Sigmoid colon (tissue), 7 donors: Measurements from ENCODE around the gene ZNF223. TPM values are rescaled to one million over a fixed set of nuclear protein-coding genes. Genes with fewer than 3 reads are reported as not detected.

ENCODE experiments used
- DNase-seq: peaks from one replicate; pipeline ENCODE4 v3.0.0-alpha.2; 2019
- H3K27ac ChIP-seq, 4 donors: fragments of 200-600 bp; sonication (generic); one replicate each; pipeline ENCODE4 v1.5.1; 2016 to 2019; ENCODE audit warnings: mild to moderate bottlenecking in 1 of 4
- H3K27me3 ChIP-seq, 3 donors: fragments of 200-600 bp; sonication (generic); one replicate each; pipeline ENCODE4 v1.5.1; 2019; ENCODE audit warnings: mild to moderate bottlenecking in 1 of 3
- H3K36me3 ChIP-seq, 4 donors: fragments of 200-600 bp; sonication (generic); one replicate each; pipeline ENCODE4 v1.5.1; 2016 to 2019
- H3K4me1 ChIP-seq, 4 donors: fragments of 200-600 bp; sonication (generic); one replicate each; pipeline ENCODE4 v1.5.1; 2017 to 2019
- H3K4me3 ChIP-seq, 4 donors: fragments of 200-600 bp; sonication (generic); one replicate each; pipeline ENCODE4 v1.5.1; 2017 to 2019; ENCODE audit warnings: mild to moderate bottlenecking in 2 of 4, moderate library complexity in 1 of 4
- H3K9me3 ChIP-seq, 4 donors: fragments of 200-600 bp in 3 of 4; sonication (generic) in 3 of 4; one replicate each; pipeline versions ENCODE4 v1.5.1 to v1.6.1; 2013 to 2019
- EP300 ChIP-seq, 4 donors: sonication (generic); formaldehyde crosslinking; IDR thresholded peaks; one replicate each; pipeline ENCODE4 v1.6.1; 2017; ENCODE audit warnings: antibody characterized with exemption in 4 of 4
- POLR2A ChIP-seq, 2 donors: fragments of 450-650 bp; IDR thresholded peaks; one replicate each; pipeline ENCODE4 v1.6.1; 2016; ENCODE audit warnings: antibody characterized with exemption in 2 of 2, mild to moderate bottlenecking in 2 of 2, moderate library complexity in 2 of 2
- POLR2AphosphoS5 ChIP-seq, 4 donors: sonication (generic); formaldehyde crosslinking; IDR thresholded peaks; one replicate each; pipeline ENCODE4 v1.6.1; 2017; ENCODE audit warnings: antibody characterized with exemption in 4 of 4
- WGBS, 2 donors: extraction: QIAGEN DNeasy Blood & Tissue Kit; methylation state at CpG; one replicate each; pipeline ENCODE4 v1.1.7; 2013; 5-methylcytosine and 5-hydroxymethylcytosine counted together
- intact Hi-C: fragments of 100-400 bp; cut with DNase I; formaldehyde crosslinking; loops from one replicate; pipeline ENCODE4 v1.15.1; 2023
- polyA plus RNA-seq, 3 donors: library from polyadenylated mRNA; stranded (reverse); fragments of 200-250 nt; gene quantifications; one replicate each; pipeline ENCODE4 v1.2.3, GENCODE V29; 2013
- total RNA-seq, 4 donors: library from RNA; depleted of rRNA; stranded (reverse); fragments of >200 nt; gene quantifications; one replicate each; pipeline ENCODE4 v1.1.0, GENCODE V29; 2016
- TF ChIP-seq, protein P1 (sequence below), 4 experiments: fragments of 450-650 bp in 3 of 4; fragments of 200-600 bp in 1 of 4; IDR thresholded peaks; one replicate each; pipeline ENCODE4 v1.5.1; 2016 to 2019; ENCODE audit warnings: antibody characterized with exemption in 4 of 4, mild to moderate bottlenecking in 3 of 4, moderate library complexity in 2 of 4
- donor health status: healthy with polysubstance abuse.
- donor health status: Bipolar disorder and iron deficiency.
- donor health status: healthy.

ZNF223 gene
- total and polyA plus RNA-seq, 7 donors = 2.5 to 5.0 (median 3.7) TPM

DNA sequence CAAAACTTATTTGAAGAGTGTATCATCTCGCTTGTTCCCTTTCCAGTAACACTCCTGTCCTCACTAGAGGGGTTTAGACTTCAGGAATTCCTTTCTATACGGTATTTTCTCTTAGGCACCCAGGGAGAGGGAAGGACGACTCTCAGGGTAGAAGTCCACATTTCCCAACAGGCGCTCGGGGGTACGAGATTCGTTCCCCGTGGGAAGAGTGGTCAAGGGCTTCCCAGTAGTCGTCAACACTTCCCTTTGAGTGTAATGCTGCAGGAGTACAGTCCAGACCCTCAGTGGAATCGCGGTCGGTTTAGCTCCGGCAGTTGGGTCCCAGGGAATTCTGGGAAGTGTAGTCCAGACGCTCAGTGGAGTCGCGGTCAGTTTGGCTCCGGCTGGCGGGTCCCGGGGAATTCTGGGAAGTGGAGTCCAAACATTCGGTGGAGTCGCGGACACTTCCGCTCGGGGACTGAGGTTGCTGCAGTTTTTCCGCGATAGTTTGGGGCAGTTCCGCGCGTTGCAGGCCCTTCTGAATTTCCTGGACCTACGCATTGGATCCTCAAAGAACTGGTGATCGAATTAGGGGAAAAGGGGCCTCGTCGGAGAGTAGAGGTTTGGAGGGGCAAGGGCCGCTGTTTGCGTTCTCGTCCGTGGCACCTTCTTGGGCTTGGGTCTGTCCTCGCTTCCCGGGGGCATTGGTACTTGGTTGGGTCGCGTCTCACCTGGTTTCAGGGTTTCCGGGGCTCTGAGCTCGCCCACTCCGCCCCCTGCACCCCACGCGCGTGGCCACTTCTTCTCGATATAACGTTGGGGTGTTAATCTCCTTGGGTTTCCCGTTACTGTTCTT lies 42.3 kb downstream of the ZNF223 start, which contains the start of gene ZNF224:
Gene ZNF224, plus strand, starts transcription at position 431 of the 835 bp plus-strand sequence. CDS start 3,513 bp downstream, outside the sequence.
- intact Hi-C loops = loop anchor here (1.0 to 10.0 kb wide), 5 partner anchors 19 to 121 kb away; partner anchors contain the start of genes ZNF223, ZNF225, ZNF227 and ZNF230
- 0% methylated on average over 50 of the region's 50 CpGs for WGBS, 2 donors

DNA sequence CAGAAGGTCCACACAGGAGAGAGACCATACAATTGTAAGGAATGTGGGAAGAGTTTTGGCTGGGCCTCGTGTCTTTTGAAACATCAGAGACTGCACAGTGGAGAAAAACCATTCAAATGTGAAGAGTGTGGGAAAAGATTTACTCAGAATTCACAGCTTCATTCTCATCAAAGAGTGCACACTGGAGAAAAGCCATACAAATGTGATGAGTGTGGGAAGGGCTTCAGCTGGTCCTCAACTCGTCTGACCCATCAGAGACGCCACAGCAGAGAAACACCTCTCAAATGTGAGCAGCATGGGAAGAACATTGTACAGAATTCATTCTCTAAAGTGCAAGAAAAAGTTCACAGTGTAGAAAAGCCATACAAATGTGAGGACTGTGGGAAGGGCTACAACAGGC lies 55.9 kb downstream of the ZNF223 start:
- 97 to 99% methylated on average over 3 of the region's 3 CpGs for whole genome bisulfite sequencing, 2 donors

More for the DNA sequence above, 42.3 kb downstream of the ZNF223 start, which contains the start of gene ZNF224:
- Histone ChIP-seq H3K4me1 (peaks cover 0 to 13% (median 10%) of the 10 kb centered on the region in 4 donors), H3K9me3 (peaks cover 0 to 2% (median 0%) of the 10 kb centered on the region in 4 donors), H3K36me3 (peaks cover 0 to 26% (median 8%) of the 10 kb centered on the region in 4 donors), H3K27me3 (no peaks in the 10 kb centered on the region), H3K27ac (peak within 1 kb of the TSS; percentile 80 to 81 (median 81)), H3K4me3 (peak within 1 kb of the TSS; percentile 69 to 83 (median 76))
- TF ChIP-seq EP300 (IDR thresholded peaks at IDR 0.05) (no peak), POLR2AphosphoS5 (IDR thresholded peaks at IDR 0.05) (peak in 3 of 4 donors; percentile 74 to 82 (median 79))
- peak; percentile 94 for DNase-seq

DNA sequence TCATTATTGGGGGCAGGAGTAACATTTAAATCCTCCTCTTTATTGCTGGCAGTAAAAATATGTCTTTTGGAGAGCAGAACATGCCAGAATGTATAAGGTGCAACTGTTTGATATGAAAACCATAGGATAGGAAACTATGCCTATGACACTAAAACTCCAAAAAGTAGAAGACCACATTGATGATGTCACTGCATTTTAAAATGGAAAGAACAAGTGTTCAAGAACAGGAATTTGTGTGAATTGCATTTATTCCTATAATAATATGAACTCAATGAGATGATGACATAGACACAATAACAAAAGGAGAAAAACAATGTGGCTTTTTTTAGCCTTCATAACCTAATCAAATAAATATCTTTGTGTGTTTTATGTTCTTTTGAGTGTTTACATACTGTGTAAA lies 57.6 kb downstream of the ZNF223 start:
- no peak for TF ChIP-seq POLR2A (IDR thresholded peaks at IDR 0.05)
- no peak for TF ChIP-seq EP300 (IDR thresholded peaks at IDR 0.05)
- TF ChIP-seq POLR2AphosphoS5 (IDR thresholded peaks at IDR 0.05) = no peak
- TF ChIP-seq, protein P1, sequence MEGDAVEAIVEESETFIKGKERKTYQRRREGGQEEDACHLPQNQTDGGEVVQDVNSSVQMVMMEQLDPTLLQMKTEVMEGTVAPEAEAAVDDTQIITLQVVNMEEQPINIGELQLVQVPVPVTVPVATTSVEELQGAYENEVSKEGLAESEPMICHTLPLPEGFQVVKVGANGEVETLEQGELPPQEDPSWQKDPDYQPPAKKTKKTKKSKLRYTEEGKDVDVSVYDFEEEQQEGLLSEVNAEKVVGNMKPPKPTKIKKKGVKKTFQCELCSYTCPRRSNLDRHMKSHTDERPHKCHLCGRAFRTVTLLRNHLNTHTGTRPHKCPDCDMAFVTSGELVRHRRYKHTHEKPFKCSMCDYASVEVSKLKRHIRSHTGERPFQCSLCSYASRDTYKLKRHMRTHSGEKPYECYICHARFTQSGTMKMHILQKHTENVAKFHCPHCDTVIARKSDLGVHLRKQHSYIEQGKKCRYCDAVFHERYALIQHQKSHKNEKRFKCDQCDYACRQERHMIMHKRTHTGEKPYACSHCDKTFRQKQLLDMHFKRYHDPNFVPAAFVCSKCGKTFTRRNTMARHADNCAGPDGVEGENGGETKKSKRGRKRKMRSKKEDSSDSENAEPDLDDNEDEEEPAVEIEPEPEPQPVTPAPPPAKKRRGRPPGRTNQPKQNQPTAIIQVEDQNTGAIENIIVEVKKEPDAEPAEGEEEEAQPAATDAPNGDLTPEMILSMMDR (IDR thresholded peaks at IDR 0.05) = no peak
- intact Hi-C loops = no loop called here
- peaks cover 9 to 34% (median 27%) of the 10 kb centered on the region in 4 donors for H3K9me3 ChIP-seq

More for the DNA sequence above, 55.9 kb downstream of the ZNF223 start:
- Histone ChIP-seq H3K27me3 (no peaks in the 10 kb centered on the region), H3K4me3 (no peak overlapping the region), H3K27ac (no peak overlapping the region), H3K4me1 (peaks cover 0 to 12% (median 9%) of the 10 kb centered on the region in 4 donors), H3K36me3 (peaks cover 0 to 62% (median 40%) of the 10 kb centered on the region in 4 donors), H3K9me3 (peaks cover 9 to 34% (median 27%) of the 10 kb centered on the region in 4 donors)
- no peak for TF ChIP-seq POLR2A (IDR thresholded peaks at IDR 0.05)
- TF ChIP-seq, protein P1 (IDR thresholded peaks at IDR 0.05) = no peak
- TF ChIP-seq POLR2AphosphoS5 (IDR thresholded peaks at IDR 0.05) = no peak
- TF ChIP-seq EP300 (IDR thresholded peaks at IDR 0.05) = no peak
- intact Hi-C loops = no loop called here
- no peak for DNase-seq

DNA sequence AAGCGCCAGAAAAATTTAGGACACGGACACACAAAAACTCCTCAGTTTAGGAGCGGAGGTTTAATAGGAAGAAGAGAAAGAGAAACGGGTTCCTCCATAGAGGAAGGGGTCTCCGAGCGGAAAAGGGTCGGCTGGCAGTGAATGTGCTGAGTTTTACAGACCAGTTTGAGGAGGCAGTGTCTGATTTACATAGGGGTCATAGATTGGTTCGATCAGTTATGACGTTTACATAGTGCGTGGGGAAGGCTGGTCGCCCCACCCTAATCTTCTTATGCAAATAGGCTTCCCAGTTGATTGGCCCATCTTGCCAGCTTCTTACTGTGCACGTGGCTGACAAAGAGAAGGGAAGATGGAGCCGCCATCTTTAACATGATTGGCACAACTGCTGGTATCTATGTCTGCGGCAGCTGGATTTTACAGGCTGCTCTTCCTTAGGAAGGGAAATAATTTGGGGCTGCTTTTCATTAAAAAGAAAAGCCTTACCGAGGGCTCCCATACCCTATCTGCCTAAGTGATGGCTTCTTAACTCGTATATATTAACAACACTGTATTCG lies 60.2 kb downstream of the ZNF223 start:
- H3K27ac ChIP-seq = no peak overlapping the region

More for the DNA sequence above, 57.6 kb downstream of the ZNF223 start:
- Histone ChIP-seq H3K4me1 (peaks cover 0 to 20% (median 16%) of the 10 kb centered on the region in 4 donors), H3K27ac (no peak overlapping the region), H3K27me3 (no peaks in the 10 kb centered on the region), H3K4me3 (no peak overlapping the region), H3K36me3 (peaks cover 0 to 45% (median 29%) of the 10 kb centered on the region in 4 donors)
- no peak for DNase-seq

More for the DNA sequence above, 60.2 kb downstream of the ZNF223 start:
- peak overlapping the region in 2 of 4 donors; percentile 66 to 79 for H3K4me3 ChIP-seq
- WGBS, 2 donors = 26 to 36% methylated on average over 17 of the region's 17 CpGs
- no peaks in the 10 kb centered on the region for H3K27me3 ChIP-seq
- DNase-seq = no peak
- H3K4me1 ChIP-seq = peaks cover 0 to 24% (median 20%) of the 10 kb centered on the region in 4 donors
- H3K36me3 ChIP-seq = peaks cover 0 to 41% (median 9%) of the 10 kb centered on the region in 4 donors
- H3K9me3 ChIP-seq = peaks cover under 1 to 21% (median 14%) of the 10 kb centered on the region in 4 donors
- intact Hi-C loops = loop anchor here (2.0 to 10.0 kb wide), 9 partner anchors 17 to 243 kb away; partner anchors contain the start of genes ZNF112, ZNF155, ZNF223 and ZNF224
- TF ChIP-seq, protein P1 (IDR thresholded peaks at IDR 0.05) = no peak
- TF ChIP-seq EP300 (IDR thresholded peaks at IDR 0.05) (no peak), POLR2AphosphoS5 (IDR thresholded peaks at IDR 0.05) (no peak), POLR2A (IDR thresholded peaks at IDR 0.05) (no peak)
